GM19193 (cell line): ENCODE results near the gene SLX9.

ENCODE experiments used
- POLR2A ChIP-seq: IDR thresholded peaks from 4 replicates; pipeline ENCODE4 v1.6.1; 2011; ENCODE audit not compliant: insufficient read depth, insufficient read length; ENCODE audit errors: extremely low read depth

The SLX9 gene

DNA sequence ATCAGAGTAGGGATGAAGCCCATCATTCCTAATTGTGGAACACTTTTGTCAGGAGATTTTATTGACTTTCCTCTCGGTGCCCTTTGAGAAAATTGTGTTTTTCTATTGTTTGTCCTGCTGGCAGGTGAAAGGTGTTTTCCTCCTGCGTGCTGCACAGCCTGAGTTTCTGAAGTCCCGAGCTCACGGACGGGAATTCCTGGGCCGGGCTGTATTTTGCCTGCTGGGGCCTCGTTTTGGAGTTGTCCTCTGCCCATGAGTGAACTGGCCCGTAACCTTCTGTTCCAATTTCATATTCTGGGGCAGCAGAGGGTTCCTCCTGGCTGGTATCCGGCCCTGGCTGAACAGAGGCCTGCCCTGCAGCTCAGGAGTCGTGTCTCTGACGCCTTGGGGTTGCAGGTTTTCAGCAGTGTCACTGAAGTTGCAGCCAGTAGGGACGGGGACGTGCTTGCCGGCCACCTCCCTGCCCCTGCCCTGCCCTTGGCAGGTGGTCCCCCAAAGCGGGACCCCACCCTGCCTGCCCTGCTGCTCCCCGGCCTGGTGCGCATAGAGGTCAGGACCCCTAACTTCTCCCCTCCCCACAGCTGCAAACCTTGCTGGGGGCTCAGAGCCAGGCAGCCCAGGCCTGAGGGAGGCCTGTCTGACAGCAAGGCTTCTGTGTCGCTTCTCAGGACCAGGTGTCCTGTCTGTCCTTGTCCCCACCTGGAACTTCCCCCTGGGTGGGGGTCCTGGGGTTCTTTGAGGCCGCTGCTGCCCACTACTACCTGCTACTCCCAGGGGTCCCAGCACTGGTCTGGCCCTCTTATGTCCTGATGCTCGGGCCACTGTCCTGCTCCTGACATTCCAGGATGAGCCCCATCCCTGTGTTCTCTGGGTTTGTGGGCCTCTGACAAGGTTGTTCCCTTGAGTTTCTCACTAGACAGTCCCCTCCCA is 49.0 kb downstream of the SLX9 start:
- no peak for TF ChIP-seq POLR2A

DNA sequence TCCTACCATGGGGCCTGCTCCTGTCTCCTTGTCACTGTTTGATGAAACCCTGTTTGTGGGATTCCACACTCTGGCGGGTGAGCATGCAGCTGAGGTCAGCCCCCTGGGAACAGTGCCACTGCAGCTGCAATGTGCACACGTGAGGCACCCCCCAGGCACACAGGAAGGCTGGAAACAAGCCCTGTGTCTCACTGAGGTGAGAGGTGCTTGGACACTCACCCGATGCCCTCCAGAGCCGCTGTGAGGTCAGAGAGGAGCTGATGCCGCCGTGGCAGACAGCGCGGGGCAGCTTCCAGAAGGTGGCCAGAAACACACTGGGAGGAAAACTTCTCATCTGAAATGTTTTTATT is 49.7 kb downstream of the SLX9 start:
- no peak for TF ChIP-seq POLR2A

DNA sequence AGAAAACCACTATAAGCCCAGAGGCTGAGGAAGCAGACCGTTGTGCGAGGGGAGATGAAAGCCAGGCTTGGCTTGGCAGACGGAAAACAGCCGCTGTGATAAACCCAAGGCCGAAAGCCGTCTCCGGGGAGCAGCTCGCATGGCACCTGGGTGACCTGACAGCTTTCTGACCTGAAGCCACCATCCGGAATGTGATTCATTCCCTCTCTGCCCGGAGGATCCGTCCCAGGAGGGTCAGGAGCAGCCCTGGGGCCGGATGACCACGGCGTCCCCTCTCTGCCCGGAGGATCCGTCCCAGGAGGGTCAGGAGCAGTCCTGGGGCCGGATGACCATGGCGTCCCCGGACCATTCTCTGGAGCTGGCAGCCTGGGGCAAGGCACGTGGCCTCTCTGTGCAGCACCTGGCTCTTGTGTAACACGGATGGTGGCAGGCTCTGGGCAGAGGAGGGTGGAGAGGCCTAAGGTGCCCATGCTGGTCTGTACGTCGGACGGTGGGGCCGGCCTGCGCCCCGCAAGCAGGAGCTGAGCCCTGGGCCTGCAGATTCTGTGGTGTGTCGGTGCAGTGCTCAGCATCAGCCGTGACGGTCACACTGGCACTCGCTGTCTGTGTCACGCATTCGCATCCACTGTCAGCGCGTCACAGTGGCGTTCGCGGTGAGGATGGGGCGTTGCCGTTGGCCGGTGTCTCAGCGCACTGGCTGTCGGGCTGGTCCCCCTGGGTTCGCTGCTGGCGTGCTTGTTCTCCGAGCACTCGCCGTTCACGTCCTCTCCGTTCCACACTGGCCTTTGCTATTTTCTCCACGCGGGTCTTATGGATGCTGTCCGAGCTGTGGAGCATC is 50.3 kb downstream of the SLX9 start:
- TF ChIP-seq POLR2A = no peak

- TF ChIP-seq POLR2A = no peak
These were observed 51.1 kb downstream of the SLX9 start for GRCh38 chr21:44990921-44991320.

- no peak for TF ChIP-seq POLR2A
These were observed 52.0 kb downstream of the SLX9 start for GRCh38 chr21:44991538-44992483.

DNA sequence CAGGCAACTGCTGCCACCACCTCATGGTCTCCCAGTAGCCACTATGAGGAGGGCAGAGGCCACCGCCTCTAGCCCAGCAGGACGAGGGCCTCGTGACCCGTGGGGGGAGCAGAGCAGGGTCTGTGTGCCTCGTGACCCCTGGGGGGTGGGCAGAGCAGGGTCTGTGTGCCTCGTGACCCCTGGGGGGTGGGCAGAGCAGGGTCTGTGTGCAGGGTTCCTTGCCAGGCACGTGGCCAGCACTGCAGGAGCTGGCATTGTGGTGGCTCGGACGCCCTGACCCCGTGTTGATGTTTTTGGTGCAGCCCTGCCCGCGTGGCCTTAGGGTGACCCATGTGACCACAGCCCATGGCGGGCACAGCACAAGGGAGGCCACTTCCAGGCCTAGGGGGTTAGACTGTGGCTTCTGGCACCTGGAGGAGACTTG is 52.8 kb downstream of the SLX9 start:
- no peak for TF ChIP-seq POLR2A

DNA sequence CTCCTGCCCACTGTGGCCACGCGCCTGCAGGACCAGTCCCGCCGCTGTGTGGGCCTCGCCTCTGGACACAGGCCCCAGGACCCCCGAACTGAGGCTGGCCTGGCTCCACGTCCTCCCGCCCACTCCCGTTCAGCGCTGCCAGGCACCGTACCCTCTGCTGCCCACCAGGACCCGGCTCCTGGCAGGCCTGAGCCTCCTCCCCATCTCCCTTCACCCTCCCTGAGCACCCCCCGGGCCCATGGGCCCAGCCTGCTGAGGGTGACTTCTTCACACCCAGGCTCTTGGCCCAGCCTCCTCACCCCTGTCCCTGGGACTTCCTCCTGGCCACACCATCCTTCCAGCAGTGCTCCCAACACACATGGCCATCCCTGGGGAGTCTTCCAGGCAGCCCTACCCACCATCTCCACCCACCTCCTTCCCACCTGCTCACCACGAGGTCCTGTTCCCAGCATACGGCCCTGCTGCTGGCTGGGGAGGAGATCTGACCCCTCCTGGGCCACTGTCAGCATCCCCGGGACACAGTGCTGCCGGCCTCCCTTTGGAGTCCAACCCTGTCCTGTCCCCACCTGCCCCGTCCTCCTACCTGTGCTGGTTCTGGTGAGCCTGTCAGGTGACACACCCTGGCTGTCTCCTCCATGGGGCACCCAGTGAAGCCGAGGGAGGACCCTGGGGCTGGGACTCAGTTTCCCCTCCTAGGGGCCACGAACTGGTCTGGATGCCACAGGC is 53.7 kb downstream of the SLX9 start:
- TF ChIP-seq POLR2A = no peak

DNA sequence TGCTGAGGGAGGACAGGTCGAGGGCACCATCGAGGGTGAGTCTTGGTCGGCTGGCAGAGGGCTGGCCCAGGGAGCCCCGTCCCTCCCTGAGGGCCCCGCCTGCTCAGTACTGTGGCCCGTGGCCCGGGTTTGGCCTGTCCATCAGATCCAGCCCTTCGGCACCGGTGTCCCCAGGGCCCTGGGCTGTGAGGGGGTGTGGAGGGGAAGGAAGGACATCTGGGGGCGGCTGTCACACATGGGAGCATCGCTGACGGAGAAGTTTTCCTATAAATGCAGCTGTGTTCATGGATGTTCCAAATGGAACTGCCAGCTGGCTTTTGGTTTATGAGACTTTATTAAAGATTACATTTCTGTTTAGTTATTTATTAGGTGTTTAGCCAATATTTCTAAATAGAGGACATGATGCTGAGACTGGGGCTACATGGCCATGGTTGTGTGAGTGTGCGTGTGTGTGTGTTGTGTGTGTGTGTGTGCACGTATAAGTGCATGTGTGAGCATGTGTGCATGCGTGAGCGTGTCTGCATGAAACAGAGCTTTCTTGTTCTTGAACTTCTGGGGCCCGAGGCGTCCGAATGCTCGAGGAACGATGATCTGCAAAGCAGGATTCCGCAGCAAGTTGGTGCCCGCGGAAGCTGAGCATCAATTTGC is 54.3 kb downstream of the SLX9 start:
- no peak for TF ChIP-seq POLR2A

- TF ChIP-seq POLR2A = no peak
These were observed 55.0 kb downstream of the SLX9 start for GRCh38 chr21:44994695-44995342.

- no peak for TF ChIP-seq POLR2A
These were observed 55.6 kb downstream of the SLX9 start for GRCh38 chr21:44995343-44995941.

DNA sequence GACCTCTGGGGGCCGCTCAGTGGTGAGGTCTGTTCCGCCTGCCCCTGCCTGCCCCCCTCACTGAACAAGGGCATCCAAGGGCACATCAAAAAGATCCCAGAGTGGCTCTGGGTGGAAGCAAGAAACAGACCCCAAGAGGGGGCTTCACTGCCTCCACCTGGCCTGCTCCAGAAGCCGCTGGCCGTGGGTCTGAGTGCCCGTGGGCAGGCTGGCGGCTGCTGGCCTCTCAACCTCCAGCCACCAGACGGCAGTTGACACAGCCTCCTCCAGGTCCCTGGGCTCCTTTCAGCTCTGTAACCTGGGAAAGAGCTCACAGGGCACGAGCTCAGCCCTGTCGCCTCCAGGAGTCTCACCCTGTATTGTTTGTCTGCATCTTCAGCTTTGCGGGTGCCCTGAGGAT is 56.3 kb downstream of the SLX9 start:
- no peak for TF ChIP-seq POLR2A

DNA sequence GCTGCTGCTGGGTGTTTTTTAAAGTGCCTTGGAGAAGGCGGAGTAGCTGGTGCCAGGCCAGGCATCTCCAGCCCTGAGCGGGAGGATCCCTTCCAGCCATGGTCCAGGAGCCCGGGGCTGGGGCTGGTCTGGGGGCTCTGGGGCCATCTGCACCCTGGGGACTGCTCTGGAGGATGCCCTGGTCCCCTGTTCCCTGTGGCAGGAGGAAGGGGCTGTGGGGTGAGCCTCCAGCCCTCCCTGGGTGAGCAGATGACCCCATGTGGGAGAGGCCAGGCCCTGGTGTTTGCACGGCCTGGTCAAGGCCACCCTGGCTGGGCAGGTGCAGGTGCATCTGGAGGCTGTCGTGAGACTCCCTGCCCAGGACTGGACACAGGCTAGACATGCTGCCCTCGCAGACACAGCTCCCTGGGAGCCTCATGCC is 56.7 kb downstream of the SLX9 start:
- no peak for TF ChIP-seq POLR2A
